ENCODE measurements around the gene SLC27A1.
"Not testable (repeated sequence)": the region's sequence is repeated elsewhere in the genome, so short reads cannot be mapped to it uniquely, and the experiment has no call there.

Gene SLC27A1

GRCh38 chr19:17510220-17510993, 40.1 kb downstream of the SLC27A1 start:
- no peak for DNase-seq (ENCODE audit: extremely low read depth in 1 of 2, low read depth in 1 of 2)

GRCh38 chr19:17511724-17512573, 41.6 kb downstream of the SLC27A1 start:
- DNase-seq (ENCODE audit: extremely low read depth in 1 of 2, low read depth in 1 of 2), result peak; percentile 77 to 92

- DNase-seq (ENCODE audit: extremely low read depth in 1 of 2, low read depth in 1 of 2), result no peak
Measured at GRCh38 chr19:17512574-17512939, 42.2 kb downstream of the SLC27A1 start.

GRCh38 chr19:17515408-17516149, 45.3 kb downstream of the SLC27A1 start:
- no peak for DNase-seq (ENCODE audit: extremely low read depth in 1 of 2, low read depth in 1 of 2)

GRCh38 chr19:17517898-17518297, 47.6 kb downstream of the SLC27A1 start:
- no peak for DNase-seq (ENCODE audit: extremely low read depth in 1 of 2, low read depth in 1 of 2)

GRCh38 chr19:17518654-17519053, 48.3 kb downstream of the SLC27A1 start:
- not testable (repeated sequence) for DNase-seq (ENCODE audit: extremely low read depth in 1 of 2, low read depth in 1 of 2)

GRCh38 chr19:17519967-17520366, 49.6 kb downstream of the SLC27A1 start:
- DNase-seq (ENCODE audit: extremely low read depth in 1 of 2, low read depth in 1 of 2), result no peak

GRCh38 chr19:17520865-17521264, 50.5 kb downstream of the SLC27A1 start:
- no peak for DNase-seq (ENCODE audit: extremely low read depth in 1 of 2, low read depth in 1 of 2)

- peak; percentile 64 to 66 for DNase-seq (ENCODE audit: extremely low read depth in 1 of 2, low read depth in 1 of 2)
Measured at GRCh38 chr19:17522988-17523872, 52.9 kb downstream of the SLC27A1 start.

GRCh38 chr19:17524651-17525050, 54.3 kb downstream of the SLC27A1 start:
- no peak for DNase-seq (ENCODE audit: extremely low read depth in 1 of 2, low read depth in 1 of 2)

GRCh38 chr19:17525141-17525540, 54.8 kb downstream of the SLC27A1 start:
- DNase-seq (ENCODE audit: extremely low read depth in 1 of 2, low read depth in 1 of 2), result no peak

- no peak for DNase-seq (ENCODE audit: extremely low read depth in 1 of 2, low read depth in 1 of 2)
Measured at GRCh38 chr19:17526922-17527321, 56.6 kb downstream of the SLC27A1 start.

- no peak for DNase-seq (ENCODE audit: extremely low read depth in 1 of 2, low read depth in 1 of 2)
Measured at GRCh38 chr19:17527326-17527725, 57.0 kb downstream of the SLC27A1 start.

- DNase-seq (ENCODE audit: extremely low read depth in 1 of 2, low read depth in 1 of 2), result no peak
Measured at GRCh38 chr19:17528610-17529009, 58.3 kb downstream of the SLC27A1 start.

GRCh38 chr19:17529239-17530158, 59.2 kb downstream of the SLC27A1 start:
- no peak for DNase-seq (ENCODE audit: extremely low read depth in 1 of 2, low read depth in 1 of 2)

GRCh38 chr19:17530586-17530985, 60.3 kb downstream of the SLC27A1 start:
- DNase-seq (ENCODE audit: extremely low read depth in 1 of 2, low read depth in 1 of 2), result no peak

GRCh38 chr19:17532116-17532515, 61.8 kb downstream of the SLC27A1 start:
- DNase-seq (ENCODE audit: extremely low read depth in 1 of 2, low read depth in 1 of 2), result no peak

- DNase-seq (ENCODE audit: extremely low read depth in 1 of 2, low read depth in 1 of 2), result no peak
Measured at GRCh38 chr19:17532557-17532956, 62.2 kb downstream of the SLC27A1 start.

GRCh38 chr19:17534767-17535166, 64.4 kb downstream of the SLC27A1 start:
- no peak for DNase-seq (ENCODE audit: extremely low read depth in 1 of 2, low read depth in 1 of 2)

All from stimulated activated CD8-positive, alpha-beta memory T cell treated with anti-CD3 and anti-CD28 coated beads, Interleukin-7, amount 100 ng/mL, for 48 hours (primary cell).